PC-9 (cell line): Measurements from ENCODE around the gene MYH16. TPM values are rescaled to one million over a fixed set of nuclear protein-coding genes. Genes with fewer than 3 reads are reported as not detected.

Source experiments
- BruUV-seq: library from RNA; stranded (reverse); fragments of 400-500 nt; replicated peaks from 2 replicates; lab custom pipeline; 2021; lab: Mats Ljungman, UMichigan
- CTCF ChIA-PET: fragments of 300-600 bp; sonication (Branson Sonifier 250); formaldehyde crosslinking; loops from one replicate; lab custom pipeline; 2022; ENCODE audit warnings: antibody characterized with exemption; lab: Charles Lee
- POLR2A ChIA-PET: fragments of 300-600 bp; sonication (Branson Sonifier 250); formaldehyde crosslinking; loops from one replicate; lab custom pipeline; 2022; ENCODE audit warnings: antibody characterized with exemption; ENCODE audit not compliant: unreplicated experiment; lab: Charles Lee
- DNase-seq, 2 experiments: peaks; one replicate each; pipeline versions ENCODE4 v3.0.0 to v3.0.0-alpha.2; 2015 to 2022; ENCODE audit warnings: mixed read lengths in 1 of 2
- H2AFZ ChIP-seq: fragments of 200-600 bp; sonication (generic); 2 replicates; pipeline ENCODE4 v1.8.1; 2017; ENCODE audit warnings: antibody characterized with exemption
- H3F3A ChIP-seq: fragments of 200-600 bp; sonication (generic); 2 replicates; pipeline ENCODE4 v1.8.1; 2017; ENCODE audit warnings: antibody characterized with exemption, mild to moderate bottlenecking, low read depth; ENCODE audit not compliant: insufficient read depth
- H3K27ac ChIP-seq: fragments of 200-600 bp; sonication (generic); 2 replicates; pipeline ENCODE4 v1.6.1; 2016; ENCODE audit warnings: mixed run types
- H3K27me3 ChIP-seq: fragments of 200-600 bp; sonication (generic); 2 replicates; pipeline ENCODE4 v1.6.1; 2016; ENCODE audit warnings: low read depth, mixed run types; ENCODE audit not compliant: insufficient read depth
- H3K36me3 ChIP-seq: fragments of 200-600 bp; sonication (generic); 2 replicates; pipeline ENCODE4 v1.6.1; 2016; ENCODE audit warnings: low read depth, mixed run types
- H3K4me1 ChIP-seq: fragments of 200-600 bp; sonication (generic); replicated peaks from 2 replicates; pipeline ENCODE4 v1.6.1; 2016; ENCODE audit warnings: mixed run types; ENCODE audit not compliant: insufficient read depth
- H3K4me2 ChIP-seq: fragments of 200-600 bp; sonication (generic); 2 replicates; pipeline ENCODE4 v1.6.1; 2017; ENCODE audit warnings: mixed run types
- H3K4me3 ChIP-seq: fragments of 200-600 bp; sonication (generic); 2 replicates; pipeline ENCODE4 v1.6.1; 2016; ENCODE audit warnings: mixed run types
- H3K79me2 ChIP-seq: fragments of 200-600 bp; sonication (generic); 2 replicates; pipeline ENCODE4 v1.6.1; 2017; ENCODE audit warnings: low read depth, mixed run types
- H3K9me2 ChIP-seq: fragments of 200-600 bp; sonication (generic); 2 replicates; pipeline ENCODE4 v1.8.1; 2017; ENCODE audit warnings: mild to moderate bottlenecking; ENCODE audit not compliant: insufficient read depth
- H3K9me3 ChIP-seq: fragments of 200-600 bp; sonication (generic); 2 replicates; pipeline ENCODE4 v1.8.1; 2016; ENCODE audit warnings: low read depth; ENCODE audit not compliant: insufficient read depth
- H4K20me1 ChIP-seq: fragments of 200-600 bp; sonication (generic); 2 replicates; pipeline ENCODE4 v1.8.1; 2017; ENCODE audit not compliant: insufficient read depth
- EZH2 ChIP-seq: fragments of 200-600 bp; sonication (generic); IDR thresholded peaks from 2 replicates; pipeline ENCODE4 v1.8.0; 2017; ENCODE audit warnings: antibody characterized with exemption, low read depth
- intact Hi-C: fragments of 100-400 bp; cut with micrococcal nuclease; formaldehyde crosslinking; loops from one replicate; pipeline ENCODE4 v1.10.0; 2022; ENCODE audit not compliant: unreplicated experiment
- total RNA-seq: library from RNA; stranded (reverse); gene quantifications from 2 replicates; pipeline ENCODE4 v1.2.3, GENCODE V29; 2021
- TF ChIP-seq, protein P1 (sequence below): fragments of 200-600 bp; sonication (generic); conservative IDR thresholded peaks from 2 replicates; pipeline ENCODE4 v1.6.1; 2017; ENCODE audit warnings: mixed run types, antibody characterized with exemption, mild to moderate bottlenecking, moderate library complexity

The MYH16 gene
- total RNA-seq, 1 experiment from 2014 or later, result 18.0 TPM

GRCh38 chr7:99244939-99245338 is 27.7 kb upstream of the MYH16 start:
- TF ChIP-seq, protein P1, sequence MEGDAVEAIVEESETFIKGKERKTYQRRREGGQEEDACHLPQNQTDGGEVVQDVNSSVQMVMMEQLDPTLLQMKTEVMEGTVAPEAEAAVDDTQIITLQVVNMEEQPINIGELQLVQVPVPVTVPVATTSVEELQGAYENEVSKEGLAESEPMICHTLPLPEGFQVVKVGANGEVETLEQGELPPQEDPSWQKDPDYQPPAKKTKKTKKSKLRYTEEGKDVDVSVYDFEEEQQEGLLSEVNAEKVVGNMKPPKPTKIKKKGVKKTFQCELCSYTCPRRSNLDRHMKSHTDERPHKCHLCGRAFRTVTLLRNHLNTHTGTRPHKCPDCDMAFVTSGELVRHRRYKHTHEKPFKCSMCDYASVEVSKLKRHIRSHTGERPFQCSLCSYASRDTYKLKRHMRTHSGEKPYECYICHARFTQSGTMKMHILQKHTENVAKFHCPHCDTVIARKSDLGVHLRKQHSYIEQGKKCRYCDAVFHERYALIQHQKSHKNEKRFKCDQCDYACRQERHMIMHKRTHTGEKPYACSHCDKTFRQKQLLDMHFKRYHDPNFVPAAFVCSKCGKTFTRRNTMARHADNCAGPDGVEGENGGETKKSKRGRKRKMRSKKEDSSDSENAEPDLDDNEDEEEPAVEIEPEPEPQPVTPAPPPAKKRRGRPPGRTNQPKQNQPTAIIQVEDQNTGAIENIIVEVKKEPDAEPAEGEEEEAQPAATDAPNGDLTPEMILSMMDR, result no peak
- TF ChIP-seq EZH2, result no peak
- ChIA-PET POLR2A (no interaction called here), CTCF (no interaction called here)
- H3K27me3 ChIP-seq, result no peaks in the 10 kb centered on the region
- no peak overlapping the region for H3K4me3 ChIP-seq
- H3K79me2 ChIP-seq, result no peaks in the 10 kb centered on the region
- H3F3A ChIP-seq, result no peaks in the 10 kb centered on the region; the same call in 1 of the 2 replicates
- no peaks in the 10 kb centered on the region; the same call in 1 of the 2 replicates for H3K4me1 ChIP-seq
- H3K27ac ChIP-seq, result no peak overlapping the region
- BruUV-seq, result no TSS peak
- intact Hi-C loops, result no loop called here
- H3K36me3 ChIP-seq, result no peaks in the 10 kb centered on the region
- H3K9me3 ChIP-seq, result no peaks in the 10 kb centered on the region
- H2AFZ ChIP-seq, result no peak overlapping the region
- H3K9me2 ChIP-seq, result no peaks in the 10 kb centered on the region
- no peak overlapping the region for H3K4me2 ChIP-seq
- no peak for DNase-seq
- H4K20me1 ChIP-seq, result no peaks in the 10 kb centered on the region

- H3K4me1 ChIP-seq, result no peaks in the 10 kb centered on the region; the same call in 1 of the 2 replicates
- DNase-seq, result no peak
- H3K9me3 ChIP-seq, result no peaks in the 10 kb centered on the region
- H4K20me1 ChIP-seq, result no peaks in the 10 kb centered on the region
- CTCF ChIA-PET, result no interaction called here
- no peaks in the 10 kb centered on the region for H3K79me2 ChIP-seq
- no peak overlapping the region for H3K4me2 ChIP-seq
- H3K27ac ChIP-seq, result no peak overlapping the region
- BruUV-seq, result no TSS peak
- H3K27me3 ChIP-seq, result no peaks in the 10 kb centered on the region
- no peaks in the 10 kb centered on the region for H3K9me2 ChIP-seq
- H2AFZ ChIP-seq, result no peak overlapping the region
- H3K4me3 ChIP-seq, result no peak overlapping the region
- TF ChIP-seq, protein P1, result no peak
- no peak for TF ChIP-seq EZH2
- intact Hi-C loops, result no loop called here
- H3K36me3 ChIP-seq, result no peaks in the 10 kb centered on the region
- H3F3A ChIP-seq, result no peaks in the 10 kb centered on the region; the same call in 1 of the 2 replicates
- POLR2A ChIA-PET, result no interaction called here
These were observed 24.1 kb upstream of the MYH16 start for GRCh38 chr7:99248391-99249095.

DNA sequence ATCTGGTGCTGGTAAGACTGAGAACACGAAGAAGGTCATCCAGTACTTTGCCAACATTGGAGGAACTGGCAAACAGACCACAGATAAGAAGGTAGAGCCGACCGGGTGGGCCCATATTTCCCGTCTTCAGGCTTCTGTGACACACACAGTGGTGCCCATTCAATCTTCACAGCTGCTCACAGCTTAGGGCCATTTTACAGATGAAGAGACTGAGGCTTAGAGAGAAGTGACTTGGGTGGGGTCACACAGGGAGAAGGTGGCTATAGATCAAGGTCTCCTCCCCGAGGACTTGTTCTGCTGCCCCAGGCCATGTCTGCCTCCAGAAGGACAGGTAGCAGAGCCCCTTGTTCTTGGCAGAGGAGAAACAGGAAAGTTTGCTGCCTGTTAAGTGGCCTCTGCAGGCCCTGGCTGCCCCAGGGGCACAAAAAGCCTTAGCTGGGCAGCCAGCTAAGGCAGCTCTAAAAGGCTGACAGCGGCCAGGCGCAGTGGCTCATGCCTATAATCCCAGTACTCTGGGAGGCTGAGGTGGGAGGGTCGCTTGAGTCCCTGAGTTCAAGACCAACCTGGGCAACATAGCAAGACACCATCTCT is 22.6 kb upstream of the MYH16 start:
- Histone ChIP-seq H3K79me2 (no peaks in the 10 kb centered on the region), H3K9me3 (no peaks in the 10 kb centered on the region), H3K27me3 (no peaks in the 10 kb centered on the region), H3K9me2 (no peaks in the 10 kb centered on the region), H3F3A (no peaks in the 10 kb centered on the region; the same call in 1 of the 2 replicates), H4K20me1 (no peaks in the 10 kb centered on the region), H3K4me2 (no peak overlapping the region), H3K27ac (no peak overlapping the region), H3K4me3 (no peak overlapping the region), H3K4me1 (no peaks in the 10 kb centered on the region; the same call in 1 of the 2 replicates), H3K36me3 (no peaks in the 10 kb centered on the region), H2AFZ (no peak overlapping the region)
- ChIA-PET CTCF (no interaction called here), POLR2A (no interaction called here)
- intact Hi-C loops, result no loop called here
- BruUV-seq, result no TSS peak
- no peak for DNase-seq
- TF ChIP-seq EZH2, result no peak
- TF ChIP-seq, protein P1, result no peak
